Measurements from ENCODE around the gene OGFR.
A peak's percentile ranks its signal among the peaks of the same experiment; 100 is the strongest.

The OGFR gene

GRCh38 chr20:62804627-62805154, at the start of gene OGFR:
Gene OGFR, plus strand, starts transcription at chr20:62804835. Its CDS starts 25 bp downstream, at chr20:62804860.
- H3K36me3 ChIP-seq (ENCODE audit: control insufficient read depth, insufficient read depth, low read length) = peaks cover 1% of the 10 kb centered on the region
- no peaks in the 10 kb centered on the region for H3K27me3 ChIP-seq (ENCODE audit: control insufficient read depth, insufficient read depth, low read length)
- no peaks in the 10 kb centered on the region for H3K9me3 ChIP-seq (ENCODE audit: control insufficient read depth, low read length)
- H3K4me3 ChIP-seq (ENCODE audit: low read length) = peak within 1 kb of the TSS; percentile 63
- peaks cover 29% of the 10 kb centered on the region for H3K4me1 ChIP-seq (ENCODE audit: control insufficient read depth, insufficient read depth, low read length)
- peak within 1 kb of the TSS; percentile 79 for H3K9ac ChIP-seq (ENCODE audit: low read length)

- Histone ChIP-seq H3K27me3 (ENCODE audit: control insufficient read depth, insufficient read depth, low read length) (peaks cover 5% of the 10 kb centered on the region), H3K4me3 (ENCODE audit: low read length) (no peak overlapping the region), H3K4me1 (ENCODE audit: control insufficient read depth, insufficient read depth, low read length) (peaks cover 6% of the 10 kb centered on the region), H3K9me3 (ENCODE audit: control insufficient read depth, low read length) (no peaks in the 10 kb centered on the region), H3K36me3 (ENCODE audit: control insufficient read depth, insufficient read depth, low read length) (no peaks in the 10 kb centered on the region), H3K9ac (ENCODE audit: low read length) (no peak overlapping the region)
Observed at GRCh38 chr20:62754991-62755356, 49.7 kb upstream of the OGFR start.

GRCh38 chr20:62755817-62756724, 48.6 kb upstream of the OGFR start:
- no peak overlapping the region for H3K9ac ChIP-seq (ENCODE audit: low read length)
- no peaks in the 10 kb centered on the region for H3K36me3 ChIP-seq (ENCODE audit: control insufficient read depth, insufficient read depth, low read length)
- H3K9me3 ChIP-seq (ENCODE audit: control insufficient read depth, low read length) = no peaks in the 10 kb centered on the region
- H3K27me3 ChIP-seq (ENCODE audit: control insufficient read depth, insufficient read depth, low read length) = peaks cover 8% of the 10 kb centered on the region
- peaks cover 12% of the 10 kb centered on the region for H3K4me1 ChIP-seq (ENCODE audit: control insufficient read depth, insufficient read depth, low read length)
- no peak overlapping the region for H3K4me3 ChIP-seq (ENCODE audit: low read length)

- H3K36me3 ChIP-seq (ENCODE audit: control insufficient read depth, insufficient read depth, low read length) = no peaks in the 10 kb centered on the region
- no peak overlapping the region for H3K4me3 ChIP-seq (ENCODE audit: low read length)
- H3K9ac ChIP-seq (ENCODE audit: low read length) = no peak overlapping the region
- H3K9me3 ChIP-seq (ENCODE audit: control insufficient read depth, low read length) = no peaks in the 10 kb centered on the region
- H3K4me1 ChIP-seq (ENCODE audit: control insufficient read depth, insufficient read depth, low read length) = peaks cover 13% of the 10 kb centered on the region
- H3K27me3 ChIP-seq (ENCODE audit: control insufficient read depth, insufficient read depth, low read length) = peaks cover 8% of the 10 kb centered on the region
Observed at GRCh38 chr20:62758226-62758912, 46.3 kb upstream of the OGFR start.

GRCh38 chr20:62759981-62760431, 44.6 kb upstream of the OGFR start:
- Histone ChIP-seq H3K36me3 (ENCODE audit: control insufficient read depth, insufficient read depth, low read length) (no peaks in the 10 kb centered on the region), H3K27me3 (ENCODE audit: control insufficient read depth, insufficient read depth, low read length) (peaks cover 19% of the 10 kb centered on the region), H3K9me3 (ENCODE audit: control insufficient read depth, low read length) (no peaks in the 10 kb centered on the region), H3K9ac (ENCODE audit: low read length) (no peak overlapping the region), H3K4me3 (ENCODE audit: low read length) (no peak overlapping the region), H3K4me1 (ENCODE audit: control insufficient read depth, insufficient read depth, low read length) (peaks cover 13% of the 10 kb centered on the region)

GRCh38 chr20:62760471-62760855, 44.2 kb upstream of the OGFR start:
- no peaks in the 10 kb centered on the region for H3K36me3 ChIP-seq (ENCODE audit: control insufficient read depth, insufficient read depth, low read length)
- H3K9ac ChIP-seq (ENCODE audit: low read length) = no peak overlapping the region
- no peaks in the 10 kb centered on the region for H3K9me3 ChIP-seq (ENCODE audit: control insufficient read depth, low read length)
- peaks cover 13% of the 10 kb centered on the region for H3K4me1 ChIP-seq (ENCODE audit: control insufficient read depth, insufficient read depth, low read length)
- H3K4me3 ChIP-seq (ENCODE audit: low read length) = no peak overlapping the region
- H3K27me3 ChIP-seq (ENCODE audit: control insufficient read depth, insufficient read depth, low read length) = peaks cover 20% of the 10 kb centered on the region

- Histone ChIP-seq H3K4me1 (ENCODE audit: control insufficient read depth, insufficient read depth, low read length) (peaks cover 13% of the 10 kb centered on the region), H3K4me3 (ENCODE audit: low read length) (no peak overlapping the region), H3K27me3 (ENCODE audit: control insufficient read depth, insufficient read depth, low read length) (peaks cover 25% of the 10 kb centered on the region), H3K36me3 (ENCODE audit: control insufficient read depth, insufficient read depth, low read length) (no peaks in the 10 kb centered on the region), H3K9me3 (ENCODE audit: control insufficient read depth, low read length) (no peaks in the 10 kb centered on the region), H3K9ac (ENCODE audit: low read length) (no peak overlapping the region)
Observed at GRCh38 chr20:62760856-62761758, 43.5 kb upstream of the OGFR start.

- H3K4me1 ChIP-seq (ENCODE audit: control insufficient read depth, insufficient read depth, low read length) = peaks cover 13% of the 10 kb centered on the region
- H3K9ac ChIP-seq (ENCODE audit: low read length) = no peak overlapping the region
- peaks cover 25% of the 10 kb centered on the region for H3K27me3 ChIP-seq (ENCODE audit: control insufficient read depth, insufficient read depth, low read length)
- H3K36me3 ChIP-seq (ENCODE audit: control insufficient read depth, insufficient read depth, low read length) = no peaks in the 10 kb centered on the region
- no peak overlapping the region for H3K4me3 ChIP-seq (ENCODE audit: low read length)
- H3K9me3 ChIP-seq (ENCODE audit: control insufficient read depth, low read length) = no peaks in the 10 kb centered on the region
Observed at GRCh38 chr20:62761759-62762131, 42.9 kb upstream of the OGFR start.

GRCh38 chr20:62762376-62762775, 42.3 kb upstream of the OGFR start:
- H3K4me1 ChIP-seq (ENCODE audit: control insufficient read depth, insufficient read depth, low read length) = peaks cover 13% of the 10 kb centered on the region
- H3K9me3 ChIP-seq (ENCODE audit: control insufficient read depth, low read length) = no peaks in the 10 kb centered on the region
- H3K27me3 ChIP-seq (ENCODE audit: control insufficient read depth, insufficient read depth, low read length) = peaks cover 25% of the 10 kb centered on the region
- H3K9ac ChIP-seq (ENCODE audit: low read length) = no peak overlapping the region
- no peaks in the 10 kb centered on the region for H3K36me3 ChIP-seq (ENCODE audit: control insufficient read depth, insufficient read depth, low read length)
- no peak overlapping the region for H3K4me3 ChIP-seq (ENCODE audit: low read length)

GRCh38 chr20:62762801-62763368, 41.8 kb upstream of the OGFR start:
- Histone ChIP-seq H3K36me3 (ENCODE audit: control insufficient read depth, insufficient read depth, low read length) (no peaks in the 10 kb centered on the region), H3K4me1 (ENCODE audit: control insufficient read depth, insufficient read depth, low read length) (peaks cover 14% of the 10 kb centered on the region), H3K9me3 (ENCODE audit: control insufficient read depth, low read length) (no peaks in the 10 kb centered on the region), H3K4me3 (ENCODE audit: low read length) (no peak overlapping the region), H3K27me3 (ENCODE audit: control insufficient read depth, insufficient read depth, low read length) (peaks cover 25% of the 10 kb centered on the region), H3K9ac (ENCODE audit: low read length) (no peak overlapping the region)

- Histone ChIP-seq H3K36me3 (ENCODE audit: control insufficient read depth, insufficient read depth, low read length) (no peaks in the 10 kb centered on the region), H3K9me3 (ENCODE audit: control insufficient read depth, low read length) (no peaks in the 10 kb centered on the region), H3K27me3 (ENCODE audit: control insufficient read depth, insufficient read depth, low read length) (peaks cover 25% of the 10 kb centered on the region), H3K4me1 (ENCODE audit: control insufficient read depth, insufficient read depth, low read length) (peaks cover 19% of the 10 kb centered on the region), H3K4me3 (ENCODE audit: low read length) (no peak overlapping the region), H3K9ac (ENCODE audit: low read length) (no peak overlapping the region)
Observed at GRCh38 chr20:62763404-62763803, 41.2 kb upstream of the OGFR start.

Measured in mucosa of stomach (tissue), 1 donor.